Upper lobe of right lung (tissue), 1 donor: ENCODE data around the gene NR2C2. TPM values are rescaled to one million over a fixed set of nuclear protein-coding genes. Genes with fewer than 3 reads are reported as not detected.
A peak's percentile ranks its signal among the peaks of the same experiment; 100 is the strongest.

Experiments used
- ATAC-seq: fragments of 200-7000 bp; cut with Tn5 transposase; one replicate; pipeline ENCODE4 v1.9.1; 2020; ENCODE audit warnings: mild to moderate bottlenecking, moderate library complexity
- DNase-seq: peaks from one replicate; pipeline ENCODE4 v3.0.0-alpha.2; 2020
- H3K27ac ChIP-seq: fragments of 200-600 bp; one replicate; pipeline ENCODE4 v1.8.0; 2022
- H3K27me3 ChIP-seq: fragments of 200-600 bp; one replicate; pipeline ENCODE4 v1.8.0; 2022; ENCODE audit warnings: mild to moderate bottlenecking
- H3K36me3 ChIP-seq: fragments of 200-600 bp; one replicate; pipeline ENCODE4 v1.8.0; 2022
- H3K4me1 ChIP-seq: fragments of 200-600 bp; one replicate; pipeline ENCODE4 v1.8.0; 2022
- H3K4me3 ChIP-seq: fragments of 200-600 bp; one replicate; pipeline ENCODE4 v1.8.0; 2022; ENCODE audit warnings: mild to moderate bottlenecking
- H3K9me3 ChIP-seq: fragments of 200-600 bp; one replicate; pipeline ENCODE4 v1.8.0; 2022
- CTCF ChIP-seq: fragments of 200-600 bp; IDR thresholded peaks from one replicate; pipeline ENCODE4 v1.8.0; 2022; ENCODE audit warnings: antibody characterized with exemption
- intact Hi-C: fragments of 100-400 bp; cut with DNase I; formaldehyde crosslinking; loops from one replicate; pipeline ENCODE4 v1.11.0; 2022
- total RNA-seq: library from RNA; stranded (reverse); fragmentation: NEBNext Ultra II Directional; extraction: Animal tissue kit (Norgen Biotek cat#: 25700); gene quantifications from one replicate; pipeline ENCODE4 v1.2.1, GENCODE V29; 2021
- donor health status: DM: no; HTN: yes; CAD: no; lungs with severe emphysema.

NR2C2 gene
- total RNA-seq, 1 donor from 2014 or later: 52.5 TPM

- ATAC-seq (no peak), DNase-seq (no peak)
- intact Hi-C loops: no loop called here
- Histone ChIP-seq H3K27me3 (no peaks in the 10 kb centered on the region), H3K9me3 (no peaks in the 10 kb centered on the region), H3K27ac (peak overlapping the region; percentile 37), H3K36me3 (peaks cover 44% of the 10 kb centered on the region), H3K4me3 (no peak overlapping the region), H3K4me1 (peaks cover 19% of the 10 kb centered on the region)
- no peak for TF ChIP-seq CTCF
These were observed 148.7 kb downstream of the NR2C2 start for GRCh38 chr3:15096046-15096445.

GRCh38 chr3:15097891-15098290, 150.5 kb downstream of the NR2C2 start:
- ATAC-seq (no peak), DNase-seq (no peak)
- H3K4me3 ChIP-seq: peak overlapping the region; percentile 90
- no peak for TF ChIP-seq CTCF
- no peaks in the 10 kb centered on the region for H3K9me3 ChIP-seq
- peaks cover 33% of the 10 kb centered on the region for H3K36me3 ChIP-seq
- intact Hi-C loops: no loop called here
- H3K27ac ChIP-seq: no peak overlapping the region
- peaks cover 23% of the 10 kb centered on the region for H3K4me1 ChIP-seq
- H3K27me3 ChIP-seq: no peaks in the 10 kb centered on the region

Other genes starting within 250 kb of the NR2C2 start
- gene FGD5, start 128.6 kb upstream of the NR2C2 start, total RNA-seq: 84.2 TPM
- 60.2 TPM for gene MRPS25, start 117.7 kb downstream of the NR2C2 start, total RNA-seq
- gene RBSN, start 151.6 kb downstream of the NR2C2 start, total RNA-seq: 27.6 TPM